WTC11 (cell line): Measurements from ENCODE around the gene SF3B2.

Experiments used
- IRF2 ChIP-seq: sonication (generic); formaldehyde crosslinking; IDR thresholded peaks from 2 replicates; pipeline ENCODE4 v1.8.0; 2022; ENCODE audit warnings: low read depth, missing genetic modification reagents, borderline replicate concordance
- SMAD3 ChIP-seq: sonication (generic); formaldehyde crosslinking; IDR thresholded peaks from 2 replicates; pipeline ENCODE4 v1.8.0; 2022; ENCODE audit warnings: missing genetic modification reagents, mild to moderate bottlenecking, borderline replicate concordance
- ZNF232 ChIP-seq: sonication (generic); formaldehyde crosslinking; IDR thresholded peaks from 2 replicates; pipeline ENCODE4 v1.8.0; 2022; ENCODE audit warnings: mild to moderate bottlenecking, missing genetic modification reagents

- TF ChIP-seq IRF2 (CRISPR knock-in tag) (no peak), SMAD3 (no peak), ZNF232 (CRISPR knock-in tag) (no peak)
Observed at GRCh38 chr11:66015454-66015881, 36.7 kb upstream of the SF3B2 start.
